Activated CD8-positive, alpha-beta T cell treated with anti-CD3 and anti-CD28 coated beads, Interleukin-2, amount 10 ng/mL, durations not matched to agents 7 days and 5 days (primary cell): ENCODE data around the gene AZGP1. TPM values are rescaled to one million over a fixed set of nuclear protein-coding genes. Genes with fewer than 3 reads are reported as not detected.

Experiments used
- ATAC-seq: fragments of 150-1000 bp; cut with Tn5 transposase; one replicate; pipeline ENCODE4 v1.10.0; 2021; ENCODE audit warnings: moderate library complexity
- CTCF ChIA-PET: fragments of 350-600 bp; sonication (Branson Sonifier 250); formaldehyde crosslinking; loops from one replicate; lab custom pipeline; 2021; ENCODE audit warnings: antibody characterized with exemption; lab: Charles Lee
- POLR2A ChIA-PET: fragments of 350-600 bp; sonication (Branson Sonifier 250); formaldehyde crosslinking; loops from one replicate; lab custom pipeline; 2021; ENCODE audit warnings: antibody characterized with exemption; lab: Charles Lee
- DNase-seq: peaks from one replicate; pipeline ENCODE4 v3.0.0-alpha.2; 2020
- H3K27ac Mint-ChIP-seq: one replicate; pipeline ENCODE4 v1.8.0; 2021; ENCODE audit warnings: mild to moderate bottlenecking, mixed read lengths
- H3K27me3 Mint-ChIP-seq: one replicate; pipeline ENCODE4 v1.8.0; 2021; ENCODE audit warnings: low read depth, mixed read lengths
- H3K36me3 Mint-ChIP-seq: one replicate; pipeline ENCODE4 v1.8.0; 2021; ENCODE audit warnings: low read depth, mixed read lengths
- H3K4me1 Mint-ChIP-seq: one replicate; pipeline ENCODE4 v1.8.0; 2021; ENCODE audit warnings: low read depth, mixed read lengths
- H3K4me3 Mint-ChIP-seq: one replicate; pipeline ENCODE4 v1.8.0; 2021; ENCODE audit warnings: mild to moderate bottlenecking, mixed read lengths
- H3K9me3 Mint-ChIP-seq: one replicate; pipeline ENCODE4 v1.8.0; 2022; ENCODE audit warnings: mixed read lengths; ENCODE audit not compliant: insufficient read depth
- total RNA-seq, 2 experiments: library from RNA; stranded (reverse); gene quantifications; one replicate each; pipeline ENCODE4 v1.2.3, GENCODE V29; 2021

AZGP1 gene
- total RNA-seq, 2 experiments from 2014 or later: not detected

DNA sequence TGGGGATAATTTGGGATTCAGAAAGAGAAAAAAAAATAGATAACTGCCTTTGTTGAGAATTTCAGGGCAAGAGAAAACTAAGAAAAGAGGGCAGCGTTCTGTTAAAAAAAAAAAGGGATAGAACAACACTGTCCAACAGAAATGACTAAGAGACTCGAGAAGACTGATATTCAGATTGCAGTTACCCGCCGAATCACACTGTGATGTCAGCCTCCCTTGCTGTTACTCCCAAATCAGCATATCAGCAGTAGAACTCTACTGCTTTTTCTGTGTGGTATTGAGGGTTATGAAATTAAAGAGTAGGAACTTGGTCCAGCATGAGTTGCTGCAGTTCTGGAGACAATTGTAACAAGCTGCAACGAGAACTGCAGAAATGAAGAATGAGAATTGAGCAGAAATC is 48.3 kb downstream of the AZGP1 start:
- no peak overlapping the region for H3K27ac Mint-ChIP-seq
- H3K4me3 Mint-ChIP-seq: no peak overlapping the region
- H3K9me3 Mint-ChIP-seq: no peaks in the 10 kb centered on the region
- no peaks in the 10 kb centered on the region for H3K36me3 Mint-ChIP-seq
- POLR2A ChIA-PET: no interaction called here
- no peak for DNase-seq
- peaks cover 22% of the 10 kb centered on the region for H3K4me1 Mint-ChIP-seq
- CTCF ChIA-PET: interaction anchor here (1.1 kb wide), 2 partner anchors 14 to 15 kb away, joined by 3 to 4 read pairs; no protein-coding TSS in a partner anchor
- no peak for ATAC-seq
- H3K27me3 Mint-ChIP-seq: peaks cover 26% of the 10 kb centered on the region

DNA sequence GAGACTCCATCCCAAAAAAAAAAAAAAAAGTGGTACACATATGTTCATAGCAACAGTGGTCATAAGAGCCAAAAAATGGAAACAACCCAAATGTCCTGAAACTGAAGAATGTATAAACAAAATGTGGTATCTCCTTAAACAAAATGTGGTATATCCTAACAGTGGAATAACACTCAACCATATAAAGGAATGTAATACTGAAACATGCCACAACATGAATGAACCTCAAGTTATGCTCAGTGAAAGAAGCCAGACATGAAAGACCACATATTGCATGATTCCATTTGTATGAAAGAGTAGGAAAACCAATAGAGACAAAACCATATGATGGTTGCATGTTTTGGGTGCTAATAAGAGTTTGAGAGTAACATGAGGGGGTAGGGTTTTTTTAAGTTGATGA is 49.5 kb downstream of the AZGP1 start:
- Mint-ChIP-seq H3K27ac (no peak overlapping the region), H3K9me3 (no peaks in the 10 kb centered on the region), H3K36me3 (peaks cover 9% of the 10 kb centered on the region), H3K27me3 (peaks cover 26% of the 10 kb centered on the region), H3K4me3 (no peak overlapping the region), H3K4me1 (peaks cover 22% of the 10 kb centered on the region)
- ATAC-seq: no peak
- DNase-seq: no peak
- ChIA-PET CTCF (no interaction called here), POLR2A (no interaction called here)

DNA sequence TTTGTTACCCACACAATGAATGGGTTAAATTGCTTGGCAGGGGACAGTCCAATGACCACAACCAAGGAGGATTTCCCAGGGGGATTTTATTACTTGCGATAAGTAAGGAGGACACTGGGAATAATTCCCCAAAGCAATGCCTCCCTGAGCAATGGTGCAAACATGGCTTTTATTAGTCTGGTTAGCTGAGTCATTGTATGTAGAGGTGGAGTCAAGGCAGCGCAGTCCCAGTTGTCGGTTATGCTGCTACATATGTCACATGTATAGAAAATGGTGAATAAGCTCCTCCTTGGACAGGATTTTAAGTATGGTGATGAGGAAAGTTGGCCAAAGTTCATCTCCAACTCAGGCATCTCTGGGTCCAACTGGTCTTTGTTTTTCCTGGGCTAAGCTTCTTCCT is 52.6 kb downstream of the AZGP1 start:
- POLR2A ChIA-PET: no interaction called here
- H3K27ac Mint-ChIP-seq: no peak overlapping the region

DNA sequence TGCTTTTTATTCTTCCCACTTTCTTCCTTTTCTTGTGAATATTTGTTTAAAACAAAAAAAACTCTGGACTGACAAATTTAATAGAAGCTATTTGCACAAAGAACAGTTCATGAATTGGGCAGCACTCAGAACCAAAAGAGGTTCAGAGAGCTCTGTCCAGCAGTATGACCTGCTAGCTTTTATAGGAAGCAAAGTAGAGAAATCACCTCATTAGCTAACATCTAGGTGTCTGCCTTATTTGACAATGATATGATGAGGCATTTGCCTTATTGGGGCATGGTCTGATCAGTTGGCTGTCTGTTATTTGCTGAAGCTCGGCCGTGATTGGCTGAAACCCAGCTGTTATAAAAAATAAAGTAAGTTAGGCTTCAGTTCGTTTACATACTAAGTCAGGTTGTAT is 55.7 kb downstream of the AZGP1 start:
- peak overlapping the region; percentile 97 for H3K4me3 Mint-ChIP-seq

More for the DNA sequence above, 52.6 kb downstream of the AZGP1 start:
- DNase-seq (no peak), ATAC-seq (no peak)
- Mint-ChIP-seq H3K4me1 (peaks cover 12% of the 10 kb centered on the region), H3K9me3 (no peaks in the 10 kb centered on the region), H3K36me3 (peaks cover 23% of the 10 kb centered on the region), H3K4me3 (no peak overlapping the region), H3K27me3 (peaks cover 20% of the 10 kb centered on the region)
- CTCF ChIA-PET: interaction anchor here (0.7 kb wide), 2 partner anchors 71 to 245 kb away, joined by 3 read pairs; partner anchors contain the start of gene GAL3ST4

DNA sequence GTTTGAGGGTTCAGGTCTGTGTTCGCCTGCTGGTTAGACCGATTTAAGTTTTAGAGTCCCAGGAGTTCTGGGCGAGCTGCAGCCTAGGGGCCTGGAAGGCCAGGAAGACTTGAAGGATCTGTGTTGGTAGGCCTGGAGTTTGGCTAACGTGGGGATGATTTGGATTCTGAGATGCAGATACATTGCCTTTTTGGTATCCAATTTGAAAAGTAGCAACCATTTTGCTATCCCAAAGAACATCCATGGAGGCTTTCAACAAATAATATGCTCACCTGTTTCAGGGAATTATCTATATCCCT is 56.1 kb downstream of the AZGP1 start:
- no peaks in the 10 kb centered on the region for H3K9me3 Mint-ChIP-seq
- ATAC-seq (no peak), DNase-seq (no peak)
- H3K27ac Mint-ChIP-seq: peak overlapping the region; percentile 98
- H3K4me1 Mint-ChIP-seq: peaks cover 36% of the 10 kb centered on the region
- CTCF ChIA-PET: interaction anchor here (1.1 to 10.4 kb wide), 13 partner anchors 10 to 360 kb away, joined by 3 to 168 read pairs (median 9); partner anchors contain the start of genes AZGP1, GJC3 and ZKSCAN1
- POLR2A ChIA-PET: interaction anchor here (0.6 to 2.4 kb wide), 24 partner anchors 9 to 569 kb away, joined by 3 to 13 read pairs (median 4); partner anchors contain the start of genes GJC3, MBLAC1, MCM7 and ZKSCAN1
- peaks cover 2% of the 10 kb centered on the region for H3K27me3 Mint-ChIP-seq
- H3K36me3 Mint-ChIP-seq: peaks cover 39% of the 10 kb centered on the region
- peak overlapping the region; percentile 97 for H3K4me3 Mint-ChIP-seq

More for the DNA sequence above, 55.7 kb downstream of the AZGP1 start:
- H3K27me3 Mint-ChIP-seq: peaks cover 4% of the 10 kb centered on the region
- H3K4me1 Mint-ChIP-seq: peaks cover 34% of the 10 kb centered on the region
- ChIA-PET CTCF (interaction anchor here (1.1 to 10.4 kb wide), 9 partner anchors 9 to 361 kb away, joined by 3 to 168 read pairs (median 18); partner anchors contain the start of genes AZGP1, GJC3 and ZKSCAN1), POLR2A (interaction anchor here (0.6 to 2.4 kb wide), 16 partner anchors 9 to 568 kb away, joined by 3 to 13 read pairs (median 4); partner anchors contain the start of genes GJC3, MCM7, ZKSCAN1 and ZNF394)
- H3K36me3 Mint-ChIP-seq: peaks cover 37% of the 10 kb centered on the region
- no peak for ATAC-seq
- H3K9me3 Mint-ChIP-seq: no peaks in the 10 kb centered on the region
- peak overlapping the region; percentile 98 for H3K27ac Mint-ChIP-seq
- no peak for DNase-seq

DNA sequence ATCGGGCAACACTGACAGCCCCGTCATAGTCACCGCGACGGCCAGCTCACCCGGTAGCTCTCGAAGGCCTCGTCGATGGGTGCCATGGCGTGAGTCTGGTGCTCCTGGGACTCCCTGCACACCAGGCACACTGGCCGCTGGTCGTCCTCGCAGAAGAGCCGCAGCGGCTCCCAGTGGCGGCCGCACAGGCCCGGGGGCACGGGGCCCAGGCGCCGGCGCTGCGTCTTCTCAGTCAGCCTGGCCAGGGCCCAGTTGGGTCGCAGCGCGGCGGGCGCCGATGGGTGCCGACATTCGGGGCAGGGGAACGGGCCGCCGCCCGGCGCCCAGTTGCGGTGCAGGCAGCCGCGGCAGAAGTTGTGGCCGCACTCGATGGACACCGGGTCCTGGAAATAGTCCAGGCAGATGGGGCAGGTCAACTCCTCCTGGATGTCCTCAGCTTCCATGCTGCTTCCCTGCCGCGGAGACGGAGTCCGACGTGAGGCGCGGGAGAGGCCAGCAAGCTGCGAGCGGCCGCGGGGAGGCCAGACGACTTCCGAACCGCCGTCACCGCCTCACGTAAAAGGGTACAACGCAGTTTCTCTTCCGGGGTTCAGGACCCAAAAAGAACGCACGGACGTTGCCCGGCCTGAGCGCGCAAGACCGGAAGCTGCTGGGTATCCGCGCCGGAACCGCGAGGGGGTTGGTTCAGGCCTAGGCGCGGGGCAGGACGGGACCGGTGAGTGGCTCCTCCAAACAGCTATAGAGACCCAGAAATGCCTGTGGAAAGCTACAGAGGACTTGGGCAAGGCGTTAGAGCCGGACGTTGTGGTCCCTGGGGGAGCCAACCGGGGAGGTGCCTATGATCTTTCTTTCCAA is 56.6 kb downstream of the AZGP1 start, which contains the start of gene TRIM4:
TSS of gene TRIM4 (minus strand) at position 572 of the 855 bp plus-strand sequence. CDS start at position 443, 129 bp downstream.
- H3K36me3 Mint-ChIP-seq: peaks cover 41% of the 10 kb centered on the region
- no peaks in the 10 kb centered on the region for H3K27me3 Mint-ChIP-seq
- POLR2A ChIA-PET: interaction anchor here (0.6 to 2.4 kb wide), 25 partner anchors 10 to 430 kb away, joined by 3 to 13 read pairs (median 4); partner anchors contain the start of genes AP4M1, GJC3, MBLAC1 and MCM7
- peaks cover 40% of the 10 kb centered on the region for H3K4me1 Mint-ChIP-seq
- H3K4me3 Mint-ChIP-seq: peak within 1 kb of the TSS; percentile 97
- CTCF ChIA-PET: interaction anchor here (0.8 to 10.4 kb wide), 19 partner anchors 10 to 1041 kb away, joined by 3 to 168 read pairs (median 5); partner anchors contain the start of genes AZGP1, GJC3, TRRAP and ZKSCAN1
- no peaks in the 10 kb centered on the region for H3K9me3 Mint-ChIP-seq
- peak; percentile 93 for DNase-seq
- peak within 1 kb of the TSS; percentile 98 for H3K27ac Mint-ChIP-seq
- peak; percentile 98 for ATAC-seq

Other genes with a start within 250 kb of the AZGP1 start
- not detected for gene CYP3A7, start 240.8 kb downstream of the AZGP1 start, total RNA-seq
- not detected for gene CYP3A4, start 191.8 kb downstream of the AZGP1 start, total RNA-seq
- not detected for gene CYP3A43, start 148.0 kb downstream of the AZGP1 start, total RNA-seq
- under 1 TPM; 0.42 to 0.60 TPM for gene OR2AE1, start 99.0 kb downstream of the AZGP1 start, total RNA-seq
- gene TRIM4, start 56.5 kb downstream of the AZGP1 start, total RNA-seq: 10 to 100 TPM; 26.7 to 28.0 TPM
- under 1 TPM in 1 of 2 experiments, not detected in 1; 0.21 TPM for gene GJC3, start 46.4 kb downstream of the AZGP1 start, total RNA-seq
- 10 to 100 TPM; 50.4 to 54.5 TPM for gene ZKSCAN1, start 39.6 kb upstream of the AZGP1 start, total RNA-seq
- 1 to 10 TPM; 5.8 to 7.5 TPM for gene ZSCAN21, start 73.7 kb upstream of the AZGP1 start, total RNA-seq
- gene ZNF3, start 105.7 kb upstream of the AZGP1 start, total RNA-seq: 10 to 100 TPM; 20.9 to 21.8 TPM
- gene COPS6, start 112.9 kb upstream of the AZGP1 start, total RNA-seq: 10 to 100 TPM; 74.0 to 78.3 TPM
- gene MCM7, start 125.4 kb upstream of the AZGP1 start, total RNA-seq: 100 to 1,000 TPM; 364 to 375 TPM
- gene AP4M1, start 125.6 kb upstream of the AZGP1 start, total RNA-seq: 10 to 100 TPM; 10.8 to 13.0 TPM
- 10 to 100 TPM; 74.6 to 81.0 TPM for gene TAF6, start 143.3 kb upstream of the AZGP1 start, total RNA-seq
- gene CNPY4, start 143.6 kb upstream of the AZGP1 start, total RNA-seq: 10 to 100 TPM; 32.4 to 35.5 TPM
- 1 to 10 TPM; 4.3 to 5.7 TPM for gene MBLAC1, start 150.9 kb upstream of the AZGP1 start, total RNA-seq
- gene LAMTOR4, start 172.9 kb upstream of the AZGP1 start, total RNA-seq: 100 to 1,000 TPM; 134 to 143 TPM
- 10 to 100 TPM; 42.7 to 44.0 TPM for gene TRAPPC14, start 182.7 kb upstream of the AZGP1 start, total RNA-seq
- 1 to 10 TPM; 2.8 to 3.5 TPM for gene GAL3ST4, start 192.6 kb upstream of the AZGP1 start, total RNA-seq
- gene GPC2, start 201.3 kb upstream of the AZGP1 start, total RNA-seq: 1 to 10 TPM; 8.1 to 8.2 TPM
- gene STAG3, start 201.9 kb upstream of the AZGP1 start, total RNA-seq: 10 to 100 TPM; 16.5 to 20.6 TPM
- 10 to 100 TPM; 61.6 to 64.8 TPM for gene PVRIG, start 243.9 kb upstream of the AZGP1 start, total RNA-seq